Endothelial cell (in vitro differentiated cells): Measurements from ENCODE around the gene TMEM273. TPM values are rescaled to one million over a fixed set of nuclear protein-coding genes. Genes with fewer than 3 reads are reported as not detected.

ENCODE experiments used
- DNase-seq: peaks from one replicate; pipeline ENCODE4 v3.0.0; 2021; ENCODE audit warnings: low spot score
- H3K27ac Mint-ChIP-seq: one replicate; pipeline ENCODE4 v1.8.0; 2021; ENCODE audit warnings: mixed read lengths, inconsistent platforms; ENCODE audit not compliant: unreplicated experiment
- H3K27me3 Mint-ChIP-seq: one replicate; pipeline ENCODE4 v1.8.0; 2021; ENCODE audit warnings: mild to moderate bottlenecking, moderate library complexity, mixed read lengths, inconsistent platforms; ENCODE audit not compliant: unreplicated experiment
- H3K36me3 Mint-ChIP-seq: one replicate; pipeline ENCODE4 v1.8.0; 2021; ENCODE audit warnings: mild to moderate bottlenecking, low read depth, mixed read lengths, inconsistent platforms; ENCODE audit not compliant: unreplicated experiment
- H3K4me1 Mint-ChIP-seq: one replicate; pipeline ENCODE4 v1.8.0; 2021; ENCODE audit warnings: mild to moderate bottlenecking, mixed read lengths, inconsistent platforms; ENCODE audit not compliant: unreplicated experiment
- H3K4me3 Mint-ChIP-seq: one replicate; pipeline ENCODE4 v1.8.0; 2021; ENCODE audit warnings: mild to moderate bottlenecking, mixed read lengths, inconsistent platforms; ENCODE audit not compliant: unreplicated experiment
- H3K9me3 Mint-ChIP-seq: one replicate; pipeline ENCODE4 v1.8.0; 2021; ENCODE audit warnings: mixed read lengths, inconsistent platforms; ENCODE audit not compliant: unreplicated experiment
- CTCF ChIP-seq: fragments of 200-600 bp; sonication (generic); IDR thresholded peaks from one replicate; pipeline ENCODE4 v1.5.0; 2021; ENCODE audit warnings: antibody characterized with exemption; ENCODE audit not compliant: unreplicated experiment
- total RNA-seq: library from RNA; stranded (reverse); fragmentation: NEBNext Ultra II Directional; extraction: Animal tissue kit (Norgen Biotek cat#: 25700); gene quantifications from one replicate; pipeline ENCODE4 v1.2.1, GENCODE V29; 2021; ENCODE audit not compliant: unreplicated experiment

TMEM273 gene
- total RNA-seq, 1 donor from 2014 or later: 1.6 TPM

- Mint-ChIP-seq H3K4me3 (no peak overlapping the region), H3K36me3 (no peaks in the 10 kb centered on the region), H3K9me3 (no peaks in the 10 kb centered on the region), H3K27ac (no peak overlapping the region), H3K27me3 (peaks cover 1% of the 10 kb centered on the region), H3K4me1 (peaks cover 2% of the 10 kb centered on the region)
- no peak for TF ChIP-seq CTCF
- no peak for DNase-seq
These were observed 34.2 kb downstream of the TMEM273 start for GRCh38 chr10:49153971-49154370.

- Mint-ChIP-seq H3K9me3 (no peaks in the 10 kb centered on the region), H3K27me3 (peaks cover 1% of the 10 kb centered on the region), H3K36me3 (peaks cover 3% of the 10 kb centered on the region), H3K4me3 (no peak overlapping the region), H3K27ac (no peak overlapping the region), H3K4me1 (no peaks in the 10 kb centered on the region)
- TF ChIP-seq CTCF: no peak
- DNase-seq: no peak
These were observed 35.1 kb downstream of the TMEM273 start for GRCh38 chr10:49153115-49153514.

GRCh38 chr10:49152663-49153062 lies 35.5 kb downstream of the TMEM273 start:
- TF ChIP-seq CTCF: no peak
- Mint-ChIP-seq H3K27ac (no peak overlapping the region), H3K36me3 (peaks cover 3% of the 10 kb centered on the region), H3K9me3 (no peaks in the 10 kb centered on the region), H3K4me1 (no peaks in the 10 kb centered on the region), H3K27me3 (peaks cover 1% of the 10 kb centered on the region), H3K4me3 (no peak overlapping the region)
- no peak for DNase-seq

GRCh38 chr10:49152037-49152436 lies 36.2 kb downstream of the TMEM273 start:
- H3K4me1 Mint-ChIP-seq: no peaks in the 10 kb centered on the region
- H3K27me3 Mint-ChIP-seq: peaks cover 1% of the 10 kb centered on the region
- H3K4me3 Mint-ChIP-seq: no peak overlapping the region
- no peaks in the 10 kb centered on the region for H3K9me3 Mint-ChIP-seq
- H3K27ac Mint-ChIP-seq: no peak overlapping the region
- no peak for TF ChIP-seq CTCF
- no peak for DNase-seq
- peaks cover 3% of the 10 kb centered on the region for H3K36me3 Mint-ChIP-seq

GRCh38 chr10:49151481-49151880 lies 36.7 kb downstream of the TMEM273 start:
- Mint-ChIP-seq H3K27me3 (peaks cover 1% of the 10 kb centered on the region), H3K4me1 (no peaks in the 10 kb centered on the region), H3K9me3 (no peaks in the 10 kb centered on the region), H3K36me3 (peaks cover 3% of the 10 kb centered on the region), H3K4me3 (no peak overlapping the region), H3K27ac (no peak overlapping the region)
- no peak for DNase-seq
- no peak for TF ChIP-seq CTCF
